GM21619 (cell line): ENCODE data around the gene KCNN2.
"Not testable (repeated sequence)": the region's sequence is repeated elsewhere in the genome, so short reads cannot be mapped to it uniquely, and the experiment has no call there.

Experiments used
- ATAC-seq: cut with Tn5 transposase; IDR thresholded peaks from one replicate; pipeline ENCODE4 v1.9.1; 2021; ENCODE audit not compliant: unreplicated experiment

The KCNN2 gene

DNA sequence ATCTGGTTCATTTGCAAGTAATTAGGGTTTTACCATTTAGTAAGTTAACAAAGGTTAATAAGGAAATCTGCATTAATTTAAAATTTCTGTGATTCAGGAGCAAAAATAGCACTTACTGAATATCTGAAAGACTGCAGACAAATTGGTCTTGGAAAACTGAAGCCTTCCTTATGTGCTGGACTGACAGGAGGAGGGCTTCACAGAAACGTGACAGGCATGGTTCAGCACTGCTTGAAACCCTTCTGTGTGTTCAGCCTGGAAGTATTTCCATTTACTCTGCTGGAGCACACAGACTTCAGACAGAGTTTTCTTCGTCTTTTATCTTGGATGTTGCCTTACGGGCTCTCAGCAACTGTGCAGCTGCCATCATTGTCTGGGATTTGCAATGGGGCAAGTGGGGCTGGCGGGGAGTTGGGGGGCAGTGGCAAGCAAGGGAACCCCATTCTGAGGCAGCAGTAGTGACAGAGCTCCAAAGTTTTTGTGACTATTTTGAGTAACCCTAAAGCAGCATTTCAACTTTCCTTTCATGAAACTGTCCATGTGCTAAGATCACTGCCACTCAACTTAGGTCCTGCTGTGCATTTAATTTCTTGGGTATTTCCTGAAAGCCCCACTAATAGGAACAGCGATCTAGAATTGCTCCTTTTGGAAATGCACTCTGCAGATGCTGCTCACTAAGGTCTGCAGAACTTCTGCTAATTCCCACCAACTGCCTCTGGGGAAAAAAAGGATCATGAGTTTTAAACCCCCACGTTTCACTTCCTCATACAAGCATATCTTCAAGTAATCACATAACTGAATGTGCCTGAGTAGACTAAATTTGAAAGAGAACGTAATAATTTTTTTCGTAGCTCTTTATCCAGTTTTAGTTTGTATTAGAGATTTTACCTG is 56.6 kb downstream of the KCNN2 start:
- peak; percentile 99 for ATAC-seq

DNA sequence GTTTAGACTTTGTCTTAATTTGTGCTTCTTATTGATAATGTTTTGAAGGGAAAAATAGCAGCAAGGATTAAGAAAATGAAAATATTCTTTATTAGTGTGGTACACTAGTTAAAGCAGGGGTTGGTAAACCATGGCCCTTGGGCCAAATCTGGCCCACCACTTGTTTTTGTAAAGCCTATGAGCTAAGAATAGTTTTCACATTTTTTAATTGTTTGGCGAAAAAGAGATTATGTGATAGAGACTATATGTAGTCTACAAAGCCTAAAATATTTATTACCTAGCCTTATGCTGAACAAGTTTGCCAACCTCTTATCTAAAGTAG is 57.2 kb downstream of the KCNN2 start:
- ATAC-seq: peak; percentile 22

DNA sequence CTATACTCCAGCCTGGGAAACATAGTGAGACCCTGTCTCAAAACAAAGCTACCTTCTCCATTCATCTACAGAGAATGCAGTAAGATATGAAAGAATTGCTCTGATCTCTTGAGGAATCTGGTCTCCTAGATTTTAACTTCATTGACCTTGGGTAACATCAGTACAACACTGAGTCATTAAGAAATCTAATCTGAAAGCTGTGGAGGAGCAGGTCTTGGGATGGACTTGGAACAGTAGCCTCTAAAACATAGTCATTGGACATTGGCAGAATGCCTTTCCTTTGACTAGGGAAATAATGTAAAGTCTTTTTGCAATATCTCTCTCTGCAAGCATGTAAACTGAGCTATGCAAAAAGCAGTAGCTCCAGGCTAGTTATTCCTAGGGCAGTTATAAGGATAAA is 58.1 kb downstream of the KCNN2 start:
- ATAC-seq: no peak

DNA sequence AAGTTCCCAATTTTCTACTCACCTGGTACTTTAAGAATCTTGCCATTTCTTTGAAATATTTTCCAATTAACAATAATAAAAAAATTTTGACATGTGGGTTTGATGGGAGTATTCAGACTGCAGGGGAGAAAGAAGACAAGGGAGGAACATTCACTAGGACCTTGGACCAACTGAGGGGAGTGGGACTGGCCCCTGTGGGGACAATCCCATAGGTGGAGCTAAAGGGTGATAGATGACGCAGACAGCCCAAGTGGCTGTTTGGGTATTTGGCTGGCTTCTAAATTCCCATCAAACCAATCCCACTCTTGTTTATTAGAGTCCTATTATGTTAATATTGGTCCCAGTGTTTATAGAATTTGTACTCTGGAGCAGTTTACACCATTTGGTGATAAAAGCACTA is 65.3 kb downstream of the KCNN2 start:
- ATAC-seq: no peak

DNA sequence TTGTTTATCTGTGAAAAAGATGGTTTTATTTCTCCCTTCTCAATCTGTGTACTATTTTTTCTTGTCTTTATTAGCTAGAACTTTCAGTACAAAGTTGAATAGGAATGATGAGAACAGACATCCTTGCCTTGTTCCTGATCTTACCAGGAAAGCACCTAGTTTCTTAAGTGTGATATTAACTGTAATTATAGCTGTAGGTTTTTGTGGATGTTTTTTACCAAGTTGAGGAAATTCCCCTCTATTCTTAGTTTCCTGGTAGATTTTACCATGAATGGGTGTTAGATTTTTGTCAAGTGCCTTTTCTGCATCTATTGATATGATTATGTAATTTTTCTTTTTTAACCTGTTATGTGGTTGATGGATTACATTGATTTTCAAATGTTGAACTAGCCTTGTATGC is 68.7 kb downstream of the KCNN2 start:
- ATAC-seq: no peak

DNA sequence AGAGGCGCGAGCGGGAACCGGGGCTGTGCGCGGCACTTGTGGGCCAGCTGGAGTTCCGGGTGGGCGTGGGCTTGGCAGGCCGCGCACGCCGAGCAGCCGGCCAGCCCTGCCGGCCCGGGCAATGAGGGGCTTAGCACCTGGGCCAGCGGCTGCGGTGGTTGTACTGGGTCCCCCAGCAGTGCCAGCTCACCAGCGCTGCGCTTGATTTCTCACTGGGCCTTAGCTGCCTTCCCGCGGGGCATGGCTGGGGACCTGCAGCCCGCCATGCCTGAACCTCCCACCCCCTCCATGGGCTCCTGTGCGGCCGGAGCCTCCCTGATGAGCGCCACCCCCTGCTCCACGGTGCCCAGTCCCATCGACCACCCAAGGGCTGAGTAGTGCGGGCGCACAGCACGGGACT is 70.8 kb downstream of the KCNN2 start:
- not testable (repeated sequence) for ATAC-seq

DNA sequence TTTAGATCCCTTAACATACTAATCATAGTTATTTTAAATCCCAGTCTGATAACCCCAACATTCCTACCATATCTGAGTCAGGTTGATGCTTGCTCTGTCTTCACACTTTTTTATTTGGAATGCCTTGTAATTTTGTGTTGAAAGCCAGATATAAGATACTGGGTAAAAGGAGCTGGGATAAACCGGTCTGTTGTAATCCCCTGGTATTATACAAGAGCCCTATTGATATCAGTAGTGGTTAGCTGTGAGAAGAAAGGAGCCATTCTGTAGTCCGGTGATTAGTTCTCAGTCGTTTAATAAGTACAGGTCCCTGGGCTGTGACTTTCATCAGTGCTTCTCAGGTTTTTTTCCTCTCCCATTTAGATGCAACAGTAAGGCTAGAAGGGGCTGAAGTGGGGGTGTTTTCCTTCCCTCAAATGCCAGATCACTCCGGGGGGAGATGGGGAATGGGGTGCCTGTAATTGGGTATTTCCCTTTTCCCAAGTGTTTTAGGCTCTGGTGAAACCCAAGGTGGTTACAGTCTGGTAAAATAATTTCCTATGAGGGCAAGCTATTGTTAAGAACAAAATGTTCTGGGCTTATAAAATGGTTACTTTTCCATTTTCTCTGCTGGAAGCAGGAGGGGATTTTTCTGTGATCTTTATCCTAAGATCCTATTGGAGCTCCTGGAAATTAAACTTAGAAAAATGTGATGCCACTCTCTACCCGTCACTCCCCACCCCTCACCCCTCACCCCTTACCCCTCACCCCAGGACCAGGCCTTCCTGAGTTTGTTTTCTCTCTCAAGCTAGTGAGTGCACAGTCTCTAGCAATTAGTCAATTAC is 72.7 kb downstream of the KCNN2 start:
- ATAC-seq: no peak

DNA sequence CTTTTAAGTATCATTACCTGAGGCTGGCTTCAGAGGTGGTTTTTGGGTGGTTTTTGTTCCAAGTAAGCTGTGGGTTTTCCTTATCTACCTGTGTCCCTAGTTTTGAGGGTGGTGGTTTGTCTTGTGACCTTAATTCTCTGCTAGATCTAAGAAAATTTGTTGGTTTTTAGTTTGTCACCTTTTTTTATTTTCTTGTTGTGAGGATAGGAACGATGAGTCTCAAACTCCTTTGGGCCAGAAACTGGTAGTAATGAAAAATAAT is 73.3 kb downstream of the KCNN2 start:
- ATAC-seq: no peak

DNA sequence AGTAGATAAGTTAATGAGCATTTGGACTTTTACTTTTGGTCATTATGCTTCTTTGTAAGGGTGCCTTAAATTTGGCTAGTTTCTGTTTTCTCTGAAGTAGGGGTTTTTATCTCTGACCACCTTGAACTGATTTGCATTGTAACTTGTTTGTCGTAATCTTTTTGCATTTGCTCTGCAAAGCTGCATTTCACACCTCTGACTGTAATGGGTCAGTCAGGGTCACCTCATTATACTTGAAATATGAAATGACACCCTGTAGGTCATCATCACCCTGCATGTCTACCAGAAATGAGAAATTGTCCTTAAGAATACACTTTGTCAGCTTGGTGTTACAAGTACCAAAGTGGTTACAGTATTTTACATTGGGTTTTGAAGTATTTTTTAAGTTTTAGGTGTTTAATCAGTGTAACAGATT is 74.0 kb downstream of the KCNN2 start:
- ATAC-seq: peak; percentile 88

DNA sequence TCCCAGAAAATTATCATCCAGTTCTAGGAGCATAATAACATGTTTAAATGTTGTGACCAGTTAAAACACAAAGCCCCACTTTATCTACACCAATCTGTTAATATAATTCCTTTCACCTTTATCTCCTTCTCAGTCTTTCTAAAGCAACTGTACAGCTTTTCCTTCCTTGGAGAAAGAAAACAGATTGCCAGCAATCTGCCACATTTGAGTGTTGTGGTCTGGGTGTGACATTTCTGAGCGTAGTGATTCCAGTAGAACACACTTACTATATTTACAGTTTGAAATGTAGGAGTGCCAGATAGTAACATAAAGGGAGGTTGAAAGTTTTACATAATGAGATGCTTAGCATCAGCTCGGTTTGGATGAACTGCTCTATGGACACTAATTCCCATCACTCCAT is 76.1 kb downstream of the KCNN2 start:
- no peak for ATAC-seq

DNA sequence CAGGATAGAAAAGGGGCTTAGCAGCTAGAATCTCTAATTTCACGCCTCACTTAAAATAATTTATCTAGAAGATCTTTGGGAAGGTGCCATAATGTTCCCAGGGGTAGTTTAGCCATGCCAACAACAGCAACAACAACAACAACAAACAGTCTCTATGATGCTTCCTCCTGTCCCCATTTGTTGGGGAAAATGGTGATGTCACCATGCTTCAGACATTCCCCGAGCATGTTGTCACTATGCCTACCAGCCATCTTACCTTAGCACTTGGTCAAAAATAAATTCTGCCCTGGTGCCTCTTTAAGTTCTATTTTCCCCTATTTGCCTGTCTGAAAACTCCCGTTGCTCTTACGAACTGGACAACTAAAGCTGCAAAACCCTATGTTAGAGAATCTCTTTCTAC is 76.6 kb downstream of the KCNN2 start:
- ATAC-seq: no peak

DNA sequence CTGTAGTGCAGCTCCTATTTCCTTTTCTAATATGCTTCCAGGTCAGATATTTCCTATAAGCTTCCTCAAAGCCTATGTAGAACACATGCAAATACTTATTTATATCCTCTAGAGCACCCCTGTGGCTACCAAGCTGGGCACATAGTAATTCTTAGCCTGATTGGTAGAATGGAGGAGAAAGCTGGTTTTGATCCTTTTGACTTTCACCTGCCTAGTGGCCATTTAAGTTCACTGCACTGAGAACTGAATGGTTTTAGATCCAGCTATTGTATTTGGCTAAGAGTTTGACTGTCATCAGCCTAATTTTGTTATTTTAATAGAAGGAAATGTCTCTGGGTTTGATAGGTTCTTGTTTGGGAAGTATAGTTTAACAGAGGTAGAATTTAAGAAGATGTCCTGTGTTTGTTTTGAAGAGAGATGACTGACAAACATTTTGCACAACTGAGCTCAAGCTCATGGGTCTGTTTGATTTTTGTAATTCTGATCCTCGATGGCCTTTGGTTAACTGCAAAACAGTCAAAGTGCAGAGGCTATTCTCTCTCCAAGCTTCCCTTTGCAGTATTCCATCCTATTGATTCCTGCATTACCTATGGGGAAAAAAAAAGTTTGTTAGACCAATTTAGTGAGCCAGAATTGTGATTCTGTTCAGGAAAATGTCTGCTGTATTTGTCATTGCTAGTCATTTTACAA is 85.4 kb downstream of the KCNN2 start:
- peak; percentile 47 for ATAC-seq

DNA sequence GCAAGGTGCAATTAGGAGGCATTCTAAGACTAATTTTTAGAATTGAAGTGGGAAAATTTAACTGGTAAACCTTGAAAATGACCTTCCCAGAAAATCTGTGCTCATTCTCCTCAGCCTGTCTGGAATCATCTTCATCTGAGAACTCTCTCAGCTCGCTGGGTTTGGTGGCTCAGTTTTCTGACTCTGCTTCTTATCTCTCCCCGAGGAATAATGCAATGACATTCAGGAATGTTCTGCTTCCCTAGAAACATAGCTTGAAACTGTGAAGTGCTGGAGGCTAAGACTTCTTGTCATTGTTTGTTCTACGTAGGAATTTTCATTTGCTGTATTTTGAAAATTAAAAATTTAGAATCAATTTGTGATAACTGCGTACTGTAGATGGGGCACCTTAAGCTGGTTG is 86.6 kb downstream of the KCNN2 start:
- no peak for ATAC-seq

DNA sequence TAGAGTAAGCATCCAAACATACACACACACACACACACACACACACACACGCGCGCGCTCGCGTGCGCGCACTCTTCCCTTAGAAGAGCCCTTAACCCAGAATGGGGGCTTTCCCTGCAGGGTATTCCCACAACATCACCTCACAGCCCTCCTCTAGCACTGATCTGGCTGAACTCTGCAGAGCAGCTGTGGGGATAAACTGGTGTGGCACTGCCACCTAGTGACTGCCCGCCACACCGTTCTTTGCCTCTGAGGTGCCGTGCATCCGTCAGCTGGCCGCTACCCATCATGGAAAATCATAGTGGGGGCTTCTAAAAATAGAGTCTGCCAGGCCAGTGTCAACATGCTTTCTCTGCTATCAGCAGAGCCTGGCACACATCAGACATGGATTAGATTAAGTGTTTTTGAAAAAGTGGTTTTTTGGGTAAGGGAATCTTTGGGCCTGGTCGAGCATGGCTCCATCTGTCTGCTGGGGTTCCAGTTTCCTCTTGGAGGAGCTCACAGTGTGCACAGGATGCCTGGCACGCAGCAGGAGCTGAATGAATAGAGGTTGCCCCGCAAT is 88.1 kb downstream of the KCNN2 start:
- ATAC-seq: peak; percentile 98

DNA sequence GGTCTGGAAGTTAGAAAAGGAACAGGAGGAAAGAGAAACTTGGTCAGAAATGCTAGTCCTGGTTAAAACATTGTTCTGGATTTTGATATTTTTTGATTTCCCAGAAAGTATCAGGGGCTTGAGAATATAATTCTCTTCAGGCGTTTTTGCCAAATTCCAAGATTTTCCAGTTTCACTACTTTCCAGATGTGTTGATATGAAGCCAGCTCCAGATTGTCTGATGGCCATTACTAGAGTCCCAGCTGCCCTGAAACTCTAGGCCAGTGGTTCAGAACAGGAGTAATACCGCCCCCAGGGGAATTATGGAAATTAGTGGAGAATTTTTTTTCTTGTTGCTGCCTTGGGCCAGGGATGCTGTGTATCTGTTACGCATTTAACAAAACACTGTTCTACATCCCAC is 88.6 kb downstream of the KCNN2 start:
- ATAC-seq: no peak

DNA sequence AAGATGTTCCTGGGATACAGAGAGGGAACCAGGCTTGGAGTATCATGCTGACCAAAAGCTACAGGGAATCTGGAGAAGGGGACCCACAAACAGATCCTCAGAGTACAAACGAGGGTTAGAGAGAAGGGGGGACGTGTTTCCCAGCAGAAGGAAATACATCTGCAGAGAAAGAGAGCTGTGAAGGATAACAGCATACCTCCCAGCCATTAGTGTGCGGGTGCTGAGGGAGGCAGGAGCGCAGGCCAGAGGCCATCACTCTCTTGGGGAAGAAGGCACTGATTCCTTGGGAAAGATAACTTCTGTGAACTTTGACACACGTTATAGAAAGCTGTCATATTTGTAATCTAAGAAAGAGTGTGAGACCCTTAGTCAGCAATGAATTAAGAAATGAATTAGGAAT is 96.9 kb downstream of the KCNN2 start:
- ATAC-seq: no peak

DNA sequence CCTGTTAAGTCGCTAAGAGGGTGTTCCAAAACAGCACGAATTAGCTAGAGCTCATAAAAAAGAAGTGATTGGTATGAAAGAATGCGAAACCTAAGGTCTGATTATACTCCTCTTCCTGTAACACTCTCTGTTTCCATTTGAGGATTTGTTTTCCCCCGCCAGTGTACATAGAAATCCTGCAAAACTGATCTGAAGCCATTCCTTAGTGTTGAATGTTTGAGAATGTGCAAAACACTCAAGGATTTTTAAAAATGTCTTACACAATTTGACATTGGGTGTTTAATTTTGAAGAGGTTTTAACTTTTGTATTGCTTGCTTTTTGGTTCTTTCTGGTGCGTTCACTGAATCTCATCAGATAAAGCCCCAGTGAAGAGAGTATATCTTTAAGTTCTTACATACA is 105.3 kb downstream of the KCNN2 start:
- no peak for ATAC-seq

DNA sequence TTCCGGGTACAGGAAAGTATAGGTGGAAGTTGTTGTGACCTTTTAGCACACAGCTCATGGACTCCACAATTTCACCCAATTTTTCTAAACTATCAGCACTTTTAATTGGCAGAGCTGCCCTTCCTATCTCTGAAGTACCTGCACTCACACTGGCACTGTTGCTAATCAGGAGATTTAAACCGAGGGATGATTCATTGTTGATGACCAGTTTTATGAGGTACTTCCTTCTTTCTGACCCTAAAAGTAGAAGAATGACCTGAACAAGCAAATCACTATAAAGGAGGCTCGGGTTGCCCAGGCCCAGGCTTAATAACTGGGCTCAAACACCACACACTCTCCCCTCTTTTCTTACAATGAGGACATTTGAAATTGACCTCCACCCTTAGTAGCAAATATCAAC is 105.9 kb downstream of the KCNN2 start:
- no peak for ATAC-seq

DNA sequence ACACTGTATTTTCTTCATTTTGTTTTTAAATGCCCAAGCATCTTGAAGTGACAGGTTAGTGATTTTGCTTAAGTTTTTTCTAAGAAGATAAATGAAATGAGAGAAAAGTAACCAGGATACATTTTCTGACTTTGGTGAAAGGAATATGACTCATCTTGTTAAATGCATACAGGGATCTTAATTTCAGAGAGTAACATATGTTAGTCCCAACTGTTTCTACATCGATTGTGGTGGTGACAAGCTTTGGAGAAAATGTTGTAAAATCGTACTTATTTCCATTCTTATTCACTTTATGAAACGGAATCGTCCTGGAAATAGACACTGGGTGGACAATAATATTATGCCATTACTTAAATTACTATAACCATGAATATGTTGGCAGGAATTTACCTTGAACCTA is 107.5 kb downstream of the KCNN2 start:
- no peak for ATAC-seq

DNA sequence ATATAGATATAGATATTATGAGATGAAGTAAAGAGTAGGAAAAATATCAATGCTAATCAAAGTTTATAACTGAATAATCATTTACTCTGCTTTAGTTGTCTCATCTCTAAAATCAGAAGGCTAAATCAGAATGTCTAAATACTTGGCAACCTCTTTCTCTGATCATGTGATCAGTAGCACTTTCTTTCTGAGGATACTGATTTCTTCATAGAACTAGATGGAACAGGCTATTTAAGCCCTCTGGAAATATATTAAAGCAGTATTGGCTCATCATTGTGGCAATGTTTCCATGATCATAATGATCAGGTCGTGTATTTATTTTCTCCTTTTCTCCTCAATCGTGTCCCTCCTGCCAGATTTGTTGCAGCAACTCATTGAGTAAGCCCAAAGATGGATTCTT is 109.7 kb downstream of the KCNN2 start:
- ATAC-seq: no peak

DNA sequence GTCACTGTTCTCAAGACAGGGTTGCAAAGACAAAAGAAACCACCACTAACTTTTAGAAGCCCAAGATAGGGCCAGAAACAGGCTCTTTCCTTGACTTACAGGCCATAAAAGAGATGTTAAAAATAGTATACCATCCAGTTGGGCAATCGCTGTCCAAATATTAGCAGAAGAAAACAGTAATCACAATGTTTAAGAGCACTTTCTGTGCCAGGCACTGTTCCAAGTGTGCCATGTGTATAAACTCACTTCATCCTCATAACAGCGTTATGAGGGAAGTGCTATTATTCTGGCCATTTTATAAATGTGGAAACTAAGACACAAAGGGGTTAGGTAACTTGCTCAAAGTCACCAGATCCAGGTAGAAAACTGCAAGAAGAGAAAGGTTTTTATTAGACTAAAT is 111.7 kb downstream of the KCNN2 start:
- ATAC-seq: no peak

DNA sequence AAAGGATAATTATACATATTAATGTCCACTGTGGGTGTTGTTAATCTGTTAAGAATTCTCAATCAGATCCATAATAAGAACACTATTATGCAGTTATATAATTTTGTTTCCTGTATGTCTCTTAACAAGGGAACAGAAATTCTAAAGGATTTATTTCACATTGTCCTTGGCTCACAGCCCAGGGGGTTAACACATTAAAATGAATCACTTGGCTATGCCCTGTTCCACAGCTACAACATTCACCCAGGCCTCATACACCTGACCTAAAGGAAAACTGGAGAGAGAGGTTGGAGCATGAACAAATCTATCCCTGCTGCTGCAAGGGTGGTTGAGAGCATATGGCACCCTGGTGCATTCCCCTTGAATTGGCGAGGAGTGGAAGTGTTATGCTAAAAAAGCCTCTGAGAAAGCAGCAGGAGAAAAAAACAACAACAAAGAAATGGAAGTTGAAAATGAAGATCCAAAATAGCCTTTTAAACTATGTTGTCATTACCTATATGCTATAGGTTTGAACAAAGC is 116.0 kb downstream of the KCNN2 start:
- no peak for ATAC-seq
